NCI-H2196 (cell line): ENCODE results near the gene CBFB.
"Not testable (repeated sequence)": the region's sequence is repeated elsewhere in the genome, so short reads cannot be mapped to it uniquely, and the experiment has no call there.

Experiments
- DNase-seq: peaks from one replicate; lab custom pipeline; 2025; ENCODE audit not compliant: unreplicated experiment; lab: John Stamatoyannopoulos, UW

The CBFB gene

DNA sequence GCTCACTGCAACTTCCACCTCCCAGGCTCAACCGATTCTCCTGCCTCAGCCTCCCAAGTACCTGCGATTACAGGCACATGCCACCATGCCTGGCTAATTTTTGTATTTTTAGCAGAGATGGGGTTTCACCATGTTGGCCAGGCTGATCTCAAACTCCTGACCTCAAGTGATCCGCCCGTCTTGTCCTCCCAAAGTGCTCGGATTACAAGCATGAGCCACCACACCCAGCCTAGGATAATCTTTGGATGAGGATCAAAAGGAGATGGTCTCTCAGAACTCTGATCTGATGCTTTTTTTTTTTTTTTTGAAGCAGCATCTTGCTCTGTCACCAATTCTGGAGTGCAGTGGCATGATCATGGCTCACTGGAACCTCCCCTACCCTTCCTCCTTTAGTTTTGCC is 93.8 kb downstream of the CBFB start:
- not testable (repeated sequence) for DNase-seq

GRCh38 chr16:67128417-67128816 is 99.5 kb downstream of the CBFB start:
- DNase-seq, result no peak

- DNase-seq, result no peak
Measured at GRCh38 chr16:67128887-67129286, 99.9 kb downstream of the CBFB start.

GRCh38 chr16:67129422-67129821 is 100.5 kb downstream of the CBFB start:
- no peak for DNase-seq

DNA sequence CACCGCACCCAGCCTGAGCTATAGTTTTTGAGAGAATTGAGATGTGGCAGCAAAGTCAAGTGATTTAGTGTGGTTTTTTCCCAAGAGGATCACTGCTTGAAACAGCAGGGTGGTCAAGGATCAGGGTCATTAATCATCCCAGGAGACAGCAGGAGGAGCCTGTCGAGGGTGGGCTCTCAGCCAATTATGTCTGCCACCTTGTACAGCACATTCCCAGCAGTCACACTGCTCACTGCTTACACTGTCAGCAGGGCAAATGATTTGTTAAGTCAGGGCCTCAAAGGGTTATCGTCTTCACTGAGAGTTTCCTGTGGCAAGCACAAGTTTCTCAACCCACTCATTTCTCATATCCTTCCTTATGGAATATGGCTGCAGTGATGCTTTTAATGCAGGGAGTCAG is 108.7 kb downstream of the CBFB start:
- no peak for DNase-seq

DNA sequence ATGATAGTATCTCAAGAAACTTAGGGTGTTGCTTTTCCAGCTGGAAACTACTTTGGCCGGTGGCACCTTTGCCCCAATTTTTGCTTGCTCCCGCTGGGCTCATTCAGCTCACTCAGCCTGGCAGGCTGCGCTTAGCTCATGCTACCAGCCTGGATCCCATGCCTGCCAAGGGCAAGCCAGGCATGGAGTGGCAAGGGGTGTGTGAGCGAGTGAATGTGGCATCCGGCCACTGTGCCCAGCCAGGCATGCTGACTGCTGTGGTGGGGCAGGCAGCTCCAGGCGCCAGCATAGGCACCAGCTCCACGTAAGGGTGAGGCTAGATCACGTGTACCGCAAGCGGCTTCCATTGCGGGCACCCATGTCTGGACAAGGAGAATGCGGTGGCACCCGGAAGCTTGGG is 112.4 kb downstream of the CBFB start:
- DNase-seq, result no peak

GRCh38 chr16:67142342-67142741 is 113.4 kb downstream of the CBFB start:
- no peak for DNase-seq

- no peak for DNase-seq
Measured at GRCh38 chr16:67144943-67145342, 116.0 kb downstream of the CBFB start.

GRCh38 chr16:67145746-67146145 is 116.8 kb downstream of the CBFB start:
- no peak for DNase-seq

DNA sequence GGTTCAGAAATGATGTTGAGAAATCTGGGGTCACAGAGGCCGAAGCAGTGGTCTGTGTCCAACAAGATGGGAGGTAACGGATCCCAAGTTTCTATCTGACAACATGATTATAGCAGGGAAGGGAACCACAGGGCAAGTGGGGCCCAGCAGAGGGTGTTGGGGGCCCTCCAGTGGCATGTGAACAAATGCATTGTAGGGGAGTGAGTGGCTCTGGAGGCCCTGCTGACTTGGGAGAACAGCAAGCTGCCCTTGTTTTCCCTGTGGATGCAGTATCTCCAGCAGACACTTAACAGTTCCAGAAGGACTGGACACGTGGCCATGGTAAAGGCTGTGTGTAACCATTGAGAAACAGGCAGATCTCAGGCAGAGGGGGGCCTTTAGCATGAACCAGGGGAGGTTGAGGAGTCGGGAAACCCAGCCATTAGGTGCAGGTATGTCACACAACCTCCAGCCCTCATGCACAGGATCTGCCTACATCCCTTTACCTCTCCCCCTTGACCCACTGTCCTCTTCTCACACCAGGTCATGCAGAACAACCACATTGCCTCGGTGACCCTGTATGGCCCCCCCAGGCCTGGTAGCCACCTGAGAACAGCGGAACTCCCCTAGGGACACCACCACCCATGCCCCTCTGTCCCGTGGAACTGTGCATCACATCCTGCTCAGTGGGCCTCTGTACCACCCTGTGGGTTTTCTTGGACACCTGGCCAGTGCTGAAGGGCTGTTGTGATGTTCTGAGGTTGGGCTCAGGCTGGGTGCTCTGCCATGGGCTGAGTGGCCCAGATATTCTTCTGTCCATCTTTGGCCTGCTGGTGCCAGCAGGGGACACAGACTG is 117.8 kb downstream of the CBFB start:
- no peak for DNase-seq

DNA sequence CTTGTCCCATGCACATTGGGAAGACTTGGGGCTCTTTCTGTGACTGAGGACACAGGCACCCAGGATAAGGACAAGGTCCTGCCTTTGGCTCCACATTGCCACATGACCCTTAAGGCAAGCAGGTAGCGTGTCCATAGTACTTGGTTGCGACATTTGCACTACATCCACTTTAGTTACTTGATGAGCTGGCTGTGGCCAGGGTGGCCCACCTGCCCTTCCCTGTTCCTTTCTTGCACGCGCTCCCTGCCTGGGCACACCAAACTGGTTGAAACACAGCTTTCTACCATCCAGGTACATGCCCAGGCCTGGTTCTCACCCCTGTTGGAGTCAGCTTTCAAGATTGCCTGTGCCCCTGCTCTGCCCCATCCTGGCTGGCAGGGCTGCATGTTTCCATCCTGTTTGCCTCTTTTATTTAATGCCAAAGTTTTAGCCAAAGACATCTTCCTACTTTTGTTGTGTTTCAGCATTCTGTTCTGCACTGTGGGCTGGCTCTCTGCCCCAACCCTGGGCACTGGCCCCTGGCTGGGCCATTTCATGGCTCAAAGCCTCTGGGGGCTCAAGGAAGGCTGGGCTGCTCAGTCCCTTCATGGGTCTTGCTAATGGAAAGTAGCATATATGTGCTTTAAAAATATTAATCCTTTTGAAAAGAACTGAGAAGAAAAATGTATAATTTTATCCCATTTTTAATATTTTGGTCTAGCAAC is 118.6 kb downstream of the CBFB start:
- no peak for DNase-seq

- no peak for DNase-seq
Measured at GRCh38 chr16:67148221-67148620, 119.3 kb downstream of the CBFB start.

DNA sequence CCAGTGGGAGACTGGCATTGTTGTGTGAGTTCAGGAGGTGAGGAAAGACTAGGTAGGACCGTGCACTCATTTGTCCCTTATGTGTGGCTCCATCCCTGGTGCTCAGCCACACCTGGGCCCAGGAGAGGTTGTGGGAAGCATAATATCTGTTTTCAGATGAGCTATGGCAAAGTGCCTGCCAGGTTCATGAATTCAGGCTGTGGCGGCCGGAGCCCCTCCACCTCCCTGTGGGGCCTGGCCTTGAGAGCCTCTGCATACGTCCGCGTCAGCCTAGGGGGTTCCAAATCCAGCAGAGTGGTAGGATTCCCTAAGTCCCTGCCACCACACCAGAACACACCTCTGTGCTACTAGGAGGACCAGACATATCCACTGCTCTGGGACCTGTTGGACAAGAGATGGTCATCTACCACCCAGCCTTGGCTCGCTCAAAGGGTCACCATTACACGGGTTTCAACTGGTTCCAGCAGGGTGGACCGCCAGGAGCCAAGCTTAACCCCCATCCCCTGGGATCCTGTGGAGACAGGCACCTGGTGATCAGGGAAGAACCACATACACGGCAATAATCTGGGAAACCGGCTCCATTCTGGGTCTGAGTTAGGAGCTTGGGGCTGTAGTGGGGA is 119.8 kb downstream of the CBFB start:
- DNase-seq, result no peak

DNA sequence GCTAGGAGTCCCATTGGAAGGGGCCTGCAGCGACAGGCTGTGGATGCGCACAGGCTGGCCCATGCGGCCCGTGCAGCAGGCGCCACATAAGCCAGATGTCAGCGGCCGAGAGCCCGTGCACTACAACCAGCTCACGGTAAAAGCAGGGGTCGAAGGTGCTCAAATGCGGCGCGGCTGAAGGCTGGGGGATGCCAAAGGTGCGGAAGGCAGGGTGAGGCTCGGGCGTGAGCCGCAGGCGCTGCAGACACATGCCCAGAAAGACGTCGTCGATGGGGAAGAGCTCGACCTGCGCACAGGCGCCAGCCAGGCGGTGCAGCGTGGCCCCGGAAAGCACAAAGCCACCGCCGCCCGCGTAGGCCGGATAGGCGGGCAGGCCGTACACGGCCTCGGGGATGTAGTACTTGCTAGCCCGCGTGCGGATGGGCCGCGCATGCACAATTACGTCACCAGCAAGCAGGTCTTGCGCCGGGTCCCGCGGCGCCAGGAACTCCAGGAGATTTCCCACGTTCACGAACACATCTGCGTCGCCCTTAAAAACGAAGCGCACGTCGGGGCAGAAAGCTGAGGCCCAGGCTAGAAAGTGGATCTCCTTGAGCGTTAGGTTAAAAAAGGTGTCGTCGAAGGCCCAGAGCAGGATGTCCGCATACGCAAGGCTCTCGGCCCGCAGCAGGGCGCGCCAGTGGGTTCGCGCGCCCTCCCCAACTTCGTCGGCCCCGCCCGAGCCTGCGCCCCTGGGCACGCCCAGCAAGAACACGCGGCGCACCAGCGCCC is 120.5 kb downstream of the CBFB start:
- DNase-seq, result no peak

GRCh38 chr16:67150047-67150832 is 121.3 kb downstream of the CBFB start:
- DNase-seq, result peak; percentile 37
